Neural cell (in vitro differentiated cells): ENCODE data around the gene SLC34A1. TPM values are rescaled to one million over a fixed set of nuclear protein-coding genes. Genes with fewer than 3 reads are reported as not detected.

Experiments
- H2AFZ ChIP-seq: fragments of 200-600, 300-800 bp; sonication (generic), shearing (Covaris generic); 2 replicates; pipeline ENCODE4 v1.6.0; 2014; ENCODE audit warnings: low read depth, mild to moderate bottlenecking, antibody characterized with exemption, low read length, moderate library complexity
- H3F3A ChIP-seq: fragments of 200-600 bp; shearing (Covaris generic); 2 replicates; pipeline ENCODE4 v1.6.1; 2016; ENCODE audit warnings: mild to moderate bottlenecking, moderate library complexity, mixed read lengths, antibody characterized with exemption, low read length; ENCODE audit not compliant: insufficient read depth, poor library complexity, severe bottlenecking
- H3K27ac ChIP-seq: fragments of 200-600, 300-800 bp; sonication (generic), shearing (Covaris generic); 2 replicates; pipeline ENCODE4 v1.5.1; 2014; ENCODE audit warnings: mild to moderate bottlenecking, low read length, moderate library complexity
- H3K27me3 ChIP-seq: fragments of 300-800, 200-600 bp; sonication (generic), shearing (Covaris generic); 2 replicates; pipeline ENCODE4 v1.6.0; 2014; ENCODE audit warnings: mild to moderate bottlenecking, low read depth, low read length, moderate library complexity; ENCODE audit not compliant: insufficient read depth
- H3K36me3 ChIP-seq: fragments of 300-800, 200-600 bp; sonication (generic), shearing (Covaris generic); 2 replicates; pipeline ENCODE4 v1.5.1; 2014; ENCODE audit warnings: mild to moderate bottlenecking, antibody characterized with exemption, low read length, moderate library complexity; ENCODE audit not compliant: insufficient read depth
- H3K4me2 ChIP-seq: fragments of 300-800, 200-600 bp; sonication (generic), shearing (Covaris generic); 2 replicates; pipeline ENCODE4 v1.6.0; 2014; ENCODE audit warnings: mild to moderate bottlenecking, low read length
- H3K4me3 ChIP-seq: fragments of 300-800, 200-600 bp; sonication (generic), shearing (Covaris generic); 2 replicates; pipeline ENCODE4 v1.5.1; 2014; ENCODE audit warnings: mild to moderate bottlenecking, low read length, moderate library complexity
- H3K79me2 ChIP-seq: fragments of 200-600 bp; shearing (Covaris generic); replicated peaks from 2 replicates; pipeline ENCODE4 v1.6.0; 2014; ENCODE audit warnings: mild to moderate bottlenecking, low read length, moderate library complexity; ENCODE audit not compliant: insufficient read depth
- H3K9ac ChIP-seq: fragments of 300-800, 200-600 bp; sonication (generic), shearing (Covaris generic); 2 replicates; pipeline ENCODE4 v1.6.1; 2016; ENCODE audit warnings: mild to moderate bottlenecking, low read length, mixed read lengths
- H3K9me2 ChIP-seq: fragments of 200-600 bp; shearing (Covaris generic); 2 replicates; pipeline ENCODE4 v1.6.1; 2016; ENCODE audit warnings: mild to moderate bottlenecking, low read length, mixed read lengths; ENCODE audit not compliant: insufficient read depth
- H3K9me3 ChIP-seq: fragments of 200-600, 300-800 bp; sonication (generic), shearing (Covaris generic); 2 replicates; pipeline ENCODE4 v1.6.1; 2016; ENCODE audit warnings: mild to moderate bottlenecking, mixed run types, low read length, moderate library complexity, mixed read lengths
- H4K20me1 ChIP-seq: fragments of 200-600 bp; shearing (Covaris generic); 2 replicates; pipeline ENCODE4 v1.6.1; 2016; ENCODE audit warnings: mild to moderate bottlenecking, mixed run types; ENCODE audit not compliant: insufficient read depth
- EP300 ChIP-seq: fragments of 450-650 bp; conservative IDR thresholded peaks from 2 replicates; pipeline ENCODE4 v1.6.1; 2014; ENCODE audit warnings: antibody characterized with exemption, mild to moderate bottlenecking, moderate library complexity; ENCODE audit not compliant: poor library complexity, severe bottlenecking
- EZH2 ChIP-seq: fragments of 200-600, 300-800 bp; shearing (Covaris generic), sonication (generic); IDR thresholded peaks from 2 replicates; pipeline ENCODE4 v1.6.1; 2014; ENCODE audit warnings: antibody characterized with exemption, low read length, borderline replicate concordance, mild to moderate bottlenecking; ENCODE audit not compliant: insufficient read depth, poor library complexity, severe bottlenecking
- MXI1 ChIP-seq: fragments of 450-650 bp; conservative IDR thresholded peaks from 2 replicates; pipeline ENCODE4 v1.6.1; 2014; ENCODE audit warnings: antibody characterized with exemption, mild to moderate bottlenecking; ENCODE audit not compliant: poor library complexity, severe bottlenecking
- POLR2AphosphoS5 ChIP-seq: IDR thresholded peaks from 2 replicates; pipeline ENCODE4 v1.6.1; 2012
- RAD21 ChIP-seq: fragments of 450-650 bp; conservative IDR thresholded peaks from 2 replicates; pipeline ENCODE4 v1.6.1; 2014; ENCODE audit warnings: antibody characterized with exemption, mild to moderate bottlenecking, moderate library complexity
- REST ChIP-seq: IDR thresholded peaks from 2 replicates; pipeline ENCODE4 v1.6.1; 2012; ENCODE audit warnings: borderline replicate concordance
- SMC3 ChIP-seq: fragments of 450-650 bp; conservative IDR thresholded peaks from 2 replicates; pipeline ENCODE4 v1.6.1; 2014; ENCODE audit warnings: antibody characterized with exemption, mild to moderate bottlenecking, moderate library complexity; ENCODE audit not compliant: poor library complexity
- TAF1 ChIP-seq: IDR thresholded peaks from 2 replicates; pipeline ENCODE4 v1.6.1; 2012; ENCODE audit warnings: low read depth
- polyA plus RNA-seq: library from polyadenylated mRNA; depleted of rRNA; stranded (reverse); fragments of >200 nt; gene quantifications from 2 replicates; pipeline ENCODE4 v1.2.3, GENCODE V29; 2014
- TF ChIP-seq, protein P1 (sequence below): fragments of 450-650 bp; IDR thresholded peaks from 2 replicates; pipeline ENCODE4 v1.5.1; 2014; ENCODE audit warnings: antibody characterized with exemption, mild to moderate bottlenecking, moderate library complexity; ENCODE audit not compliant: poor library complexity, severe bottlenecking

The SLC34A1 gene
- polyA plus RNA-seq, 1 donor from 2014 or later = not detected

DNA sequence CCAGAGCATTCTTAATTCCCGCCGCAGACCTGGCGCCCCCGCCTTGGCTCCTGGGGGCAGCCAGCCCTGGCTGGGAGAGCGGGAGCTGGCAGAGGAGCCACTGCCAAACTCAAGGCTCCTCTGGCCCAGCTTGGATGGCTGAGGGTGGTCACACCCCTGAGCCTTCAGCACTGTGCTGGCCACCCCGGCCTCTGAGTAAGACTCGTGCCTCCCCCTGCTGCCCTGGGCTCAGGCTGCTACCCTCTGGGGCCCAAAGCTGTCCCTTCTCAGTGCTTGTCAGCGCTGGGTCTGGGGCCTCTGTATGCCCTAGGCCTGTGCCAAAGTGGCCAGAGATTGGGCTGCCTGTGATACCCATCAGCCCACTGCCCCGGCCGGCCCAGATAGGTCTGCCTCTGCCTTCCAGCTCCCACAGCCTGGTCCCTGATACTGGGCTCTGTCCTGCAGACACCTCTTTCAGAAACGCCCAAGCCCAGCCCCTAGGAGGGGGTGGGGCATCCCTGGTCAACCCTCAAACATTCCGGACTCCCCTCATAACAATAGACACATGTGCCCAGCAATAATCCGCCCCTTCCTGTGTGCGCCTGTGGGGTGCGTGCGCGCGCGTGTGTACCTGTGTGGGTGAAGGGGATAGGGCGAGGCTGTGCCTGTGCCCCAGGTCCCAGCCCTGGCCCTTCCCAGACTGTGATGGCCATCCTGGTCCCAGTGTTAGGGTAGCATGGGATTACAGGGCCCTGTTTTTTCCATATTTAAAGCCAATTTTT lies 58.0 kb downstream of the SLC34A1 start:
- Histone ChIP-seq H3K4me2 (no peak overlapping the region), H3K9ac (no peak overlapping the region), H3F3A (no peaks in the 10 kb centered on the region), H3K27me3 (no peaks in the 10 kb centered on the region), H3K36me3 (no peaks in the 10 kb centered on the region), H3K79me2 (peaks cover 9% of the 10 kb centered on the region), H3K4me3 (no peak overlapping the region), H3K9me3 (no peaks in the 10 kb centered on the region), H3K9me2 (no peaks in the 10 kb centered on the region), H4K20me1 (no peaks in the 10 kb centered on the region), H3K27ac (no peak overlapping the region), H2AFZ (no peak overlapping the region)
- TF ChIP-seq REST (no peak), SMC3 (no peak), RAD21 (no peak), TAF1 (no peak), EZH2 (no peak), POLR2AphosphoS5 (no peak), EP300 (no peak), MXI1 (no peak)
- TF ChIP-seq, protein P1, sequence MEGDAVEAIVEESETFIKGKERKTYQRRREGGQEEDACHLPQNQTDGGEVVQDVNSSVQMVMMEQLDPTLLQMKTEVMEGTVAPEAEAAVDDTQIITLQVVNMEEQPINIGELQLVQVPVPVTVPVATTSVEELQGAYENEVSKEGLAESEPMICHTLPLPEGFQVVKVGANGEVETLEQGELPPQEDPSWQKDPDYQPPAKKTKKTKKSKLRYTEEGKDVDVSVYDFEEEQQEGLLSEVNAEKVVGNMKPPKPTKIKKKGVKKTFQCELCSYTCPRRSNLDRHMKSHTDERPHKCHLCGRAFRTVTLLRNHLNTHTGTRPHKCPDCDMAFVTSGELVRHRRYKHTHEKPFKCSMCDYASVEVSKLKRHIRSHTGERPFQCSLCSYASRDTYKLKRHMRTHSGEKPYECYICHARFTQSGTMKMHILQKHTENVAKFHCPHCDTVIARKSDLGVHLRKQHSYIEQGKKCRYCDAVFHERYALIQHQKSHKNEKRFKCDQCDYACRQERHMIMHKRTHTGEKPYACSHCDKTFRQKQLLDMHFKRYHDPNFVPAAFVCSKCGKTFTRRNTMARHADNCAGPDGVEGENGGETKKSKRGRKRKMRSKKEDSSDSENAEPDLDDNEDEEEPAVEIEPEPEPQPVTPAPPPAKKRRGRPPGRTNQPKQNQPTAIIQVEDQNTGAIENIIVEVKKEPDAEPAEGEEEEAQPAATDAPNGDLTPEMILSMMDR = no peak

DNA sequence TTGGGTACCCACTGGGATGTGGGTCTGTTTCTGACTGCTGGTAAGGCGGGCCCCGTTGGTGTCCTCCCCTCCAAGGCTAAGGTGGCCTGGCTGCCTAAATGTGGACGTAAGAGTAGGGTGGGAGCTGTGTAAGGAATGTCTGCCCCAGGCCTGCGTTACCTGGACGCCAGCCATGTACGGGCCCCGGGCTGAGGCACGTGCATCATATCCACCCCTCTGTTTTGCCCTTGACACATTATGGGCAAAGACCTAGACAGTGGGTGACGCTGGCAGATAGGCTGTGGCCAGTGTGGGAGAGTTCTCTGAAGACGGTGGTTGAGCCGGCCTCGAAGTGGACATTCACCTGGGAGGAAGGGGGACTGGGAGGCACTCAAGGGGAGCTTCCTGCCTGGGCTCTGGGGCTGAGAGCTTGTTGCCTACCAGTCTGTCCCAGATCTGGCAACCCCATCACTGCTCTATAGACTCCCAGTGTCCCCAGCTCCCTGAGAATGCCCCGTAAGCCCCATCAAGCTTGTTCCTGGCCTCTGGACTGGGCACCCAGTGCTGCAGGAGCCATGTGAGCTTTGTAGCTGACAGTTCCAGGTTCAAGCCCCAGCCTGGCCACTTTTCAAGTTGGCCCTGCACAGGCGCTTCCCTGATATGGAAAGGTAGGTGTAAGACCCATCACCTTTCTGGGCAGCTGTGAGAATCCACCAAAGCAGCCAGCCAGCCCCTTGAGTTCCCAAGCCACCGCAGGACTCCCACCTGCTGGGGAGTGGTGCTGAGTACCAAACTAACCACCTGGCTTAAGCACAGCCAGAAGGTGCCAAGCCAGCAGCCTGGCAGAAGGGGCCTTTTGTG lies 59.1 kb downstream of the SLC34A1 start:
- H3K4me3 ChIP-seq = no peak overlapping the region
- H3K79me2 ChIP-seq = peaks cover 17% of the 10 kb centered on the region
- H3K9me3 ChIP-seq = no peaks in the 10 kb centered on the region
- H3K27me3 ChIP-seq = no peaks in the 10 kb centered on the region
- no peak overlapping the region for H3K27ac ChIP-seq
- TF ChIP-seq, protein P1 = no peak
- TF ChIP-seq RAD21 = no peak
- TF ChIP-seq EZH2 = no peak
- TF ChIP-seq MXI1 = no peak
- no peak for TF ChIP-seq SMC3
- TF ChIP-seq POLR2AphosphoS5 = no peak
- no peak for TF ChIP-seq EP300
- no peak for TF ChIP-seq TAF1
- TF ChIP-seq REST = no peak
- no peaks in the 10 kb centered on the region for H4K20me1 ChIP-seq
- no peaks in the 10 kb centered on the region for H3K9me2 ChIP-seq
- no peak overlapping the region for H3K4me2 ChIP-seq
- H3K9ac ChIP-seq = no peak overlapping the region
- no peaks in the 10 kb centered on the region for H3K36me3 ChIP-seq
- H2AFZ ChIP-seq = no peak overlapping the region
- no peaks in the 10 kb centered on the region for H3F3A ChIP-seq
